Measurements from ENCODE around the gene PPFIA4. TPM values are rescaled to one million over a fixed set of nuclear protein-coding genes. Genes with fewer than 3 reads are reported as not detected.

PPFIA4 gene
- total and polyA plus RNA-seq, 2 of the 4 experiments (the other 2 are of a cell fraction) = 5.4 to 13.7 TPM

- Histone ChIP-seq H3K4me3 (ENCODE audit: insufficient read depth, low read depth, low read length) (no peak overlapping the region), H3K4me2 (ENCODE audit: low read depth, low read length) (no peak overlapping the region), H3K9me3 (ENCODE audit: control insufficient read depth, insufficient read depth, low read length) (no peaks in the 10 kb centered on the region), H3K23ac (ENCODE audit: low read depth, low read length) (no peak overlapping the region), H3K79me1 (ENCODE audit: low read depth in 1 of 2, low read length in 2 of 2) (peaks cover 4 to 9% of the 10 kb centered on the region in 2 experiments; a peak in 2 of 4 replicates), H2AK5ac (ENCODE audit: low read depth, low read length) (no peak overlapping the region), H3K36me3 (ENCODE audit: control insufficient read depth, insufficient read depth, low read length) (no peaks in the 10 kb centered on the region), H3K9me1 (ENCODE audit: insufficient read depth, low read length) (0 out of 2 replicates have a peak, but pooled peaks cover 5% of the 10 kb centered on the region), H3K14ac (replicated peaks; ENCODE audit: low read depth, low read length) (no peak overlapping the region), H4K8ac (ENCODE audit: low read depth in 2 of 2, low read length in 2 of 2) (no peak overlapping the region), H2AK9ac (replicated peaks; ENCODE audit: low read depth, low read length, poor library complexity) (no peak overlapping the region), H3K9ac (ENCODE audit: low read depth, low read length) (no peak overlapping the region), H3K27me3 (ENCODE audit: control insufficient read depth, insufficient read depth, low read length) (no peaks in the 10 kb centered on the region; the same call in 1 of the 2 replicates), H2BK5ac (ENCODE audit: low read depth, low read length, poor library complexity, severe bottlenecking) (no peak overlapping the region), H3K4me1 (ENCODE audit: control insufficient read depth, insufficient read depth, low read length) (peaks cover 20% of the 10 kb centered on the region), H3K56ac (ENCODE audit: extremely low read depth, insufficient read depth, low read length) (no peak overlapping the region), H3K18ac (ENCODE audit: low read depth, low read length) (no peak overlapping the region), H2BK20ac (ENCODE audit: low read depth, low read length) (no peak overlapping the region), H4K20me1 (ENCODE audit: insufficient read depth, low read length) (peaks cover 7% of the 10 kb centered on the region; the same call in 1 of the 2 replicates), H2BK15ac (ENCODE audit: low read depth, low read length) (no peak overlapping the region), H4K5ac (ENCODE audit: low read depth, low read length) (no peak overlapping the region), H2BK120ac (ENCODE audit: low read depth, low read length) (no peak overlapping the region), H3K4ac (ENCODE audit: low read depth, low read length) (no peak overlapping the region), H3K27ac (ENCODE audit: insufficient read depth, low read length) (no peak overlapping the region), H4K91ac (ENCODE audit: insufficient read depth, low read depth, low read length) (no peak overlapping the region), H2AFZ (replicated peaks; ENCODE audit: low read length, poor library complexity) (no peak overlapping the region)
- 100% methylated on average over 1 of the region's 2 CpGs; no CpG with 5 or more reads in 1 of the 2 experiments for WGBS, 2 experiments (ENCODE audit: extremely low coverage in 2 of 2, insufficient read length in 1 of 2)
- intact Hi-C loops (cut with micrococcal nuclease) = loop anchor here (10.0 kb wide), 2 partner anchors 302 to 452 kb away; no protein-coding TSS in a partner anchor
- TF ChIP-seq MAFK (IDR thresholded peaks at IDR 0.05; ENCODE audit: low read depth, low read length) (peak; percentile 70), MAZ (IDR thresholded peaks at IDR 0.05; ENCODE audit: borderline replicate concordance, low read depth, low read length) (no peak)
- in situ Hi-C loops (cut with MboI; ENCODE audit: low sequenced_read_pairs) = no loop called here
- DNase-seq (no peak), ATAC-seq (ENCODE audit: low read depth) (no peak)
- dilution Hi-C loops (cut with HindIII; ENCODE audit: low sequenced_read_pairs, unreplicated experiment) = no loop called here
- POLR2A ChIA-PET (ENCODE audit: unreplicated experiment) = no interaction called here
- CTCF ChIA-PET = no interaction called here
- BruUV-seq (replicated peaks) = no TSS peak
Observed at GRCh38 chr1:203033287-203033686, 7.0 kb downstream of the PPFIA4 start.
